ENCODE data around the gene ANO1.

ANO1 gene

DNA sequence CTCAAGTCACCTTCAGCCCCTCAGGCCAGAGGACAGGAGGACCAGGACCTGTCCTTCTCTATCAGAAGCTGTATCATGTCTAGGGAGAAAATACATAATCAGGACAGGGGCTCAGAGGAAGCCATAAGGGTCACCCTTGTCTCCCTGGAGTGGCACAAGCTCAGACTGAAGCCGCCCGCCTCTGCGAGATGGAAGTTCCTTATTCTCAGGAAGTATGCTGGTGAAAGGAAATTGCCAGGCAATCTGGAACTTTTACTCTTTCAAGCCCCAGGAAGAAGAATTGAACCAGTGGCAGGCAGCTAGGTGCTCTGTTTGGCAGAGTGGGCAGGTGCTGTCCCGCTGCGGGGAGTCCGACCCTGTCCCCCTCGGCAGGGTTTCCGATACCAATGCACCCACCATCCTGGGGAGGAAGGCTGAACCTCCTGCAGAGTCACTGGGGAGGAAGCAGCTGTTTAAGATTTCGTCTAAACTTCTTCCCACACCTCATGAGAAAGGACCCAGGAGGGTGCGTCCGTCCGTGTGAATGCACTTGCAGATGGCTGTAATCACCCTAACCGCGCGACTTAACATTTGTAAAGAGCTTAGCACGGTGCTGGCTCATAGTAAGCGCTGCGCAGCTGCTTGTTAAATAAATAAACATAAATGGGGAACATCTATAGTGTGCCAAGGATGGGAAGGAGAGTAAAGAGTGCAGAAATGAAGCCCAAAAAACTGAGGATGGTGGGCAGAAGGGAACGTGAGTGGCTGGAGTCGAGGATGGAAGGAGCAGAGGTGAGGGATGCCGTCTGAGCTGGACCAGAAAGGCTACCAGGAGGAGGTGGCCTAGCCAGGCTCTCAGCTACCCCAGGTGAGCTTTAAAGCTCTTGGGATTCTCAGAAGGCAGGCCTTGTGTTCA, 5.0 kb upstream of the ANO1 start:
- no peak for DNase-seq

DNA sequence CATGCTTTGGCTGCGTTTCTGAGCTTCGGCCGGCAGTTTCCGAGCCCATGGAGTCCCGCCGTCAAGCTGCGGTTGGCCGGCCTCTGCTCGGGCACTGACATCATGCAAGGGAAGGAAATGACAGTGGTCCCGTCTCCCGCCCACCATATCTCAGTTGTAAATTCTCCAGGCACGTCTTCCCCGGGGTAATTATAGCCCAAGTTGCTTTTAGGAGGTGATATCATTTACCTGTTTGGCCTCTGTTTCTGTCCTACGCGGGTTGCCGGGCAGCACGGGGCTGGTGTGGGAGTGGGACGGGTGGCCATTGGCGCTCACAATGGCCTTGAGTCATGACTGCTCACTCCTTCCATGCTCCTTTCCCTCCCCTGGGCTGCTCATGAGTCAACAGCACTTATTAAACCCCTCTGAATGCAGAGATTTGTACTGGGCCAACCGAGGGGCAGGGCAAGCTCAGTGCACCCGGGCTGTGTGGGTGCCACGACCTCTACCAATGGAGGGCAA, 4.2 kb upstream of the ANO1 start:
- no peak for DNase-seq

- no peak for DNase-seq
These were observed 3.4 kb upstream of the ANO1 start for GRCh38 chr11:70074746-70075145.

- no peak for DNase-seq
These were observed 2.3 kb upstream of the ANO1 start for GRCh38 chr11:70075836-70076235.

DNA sequence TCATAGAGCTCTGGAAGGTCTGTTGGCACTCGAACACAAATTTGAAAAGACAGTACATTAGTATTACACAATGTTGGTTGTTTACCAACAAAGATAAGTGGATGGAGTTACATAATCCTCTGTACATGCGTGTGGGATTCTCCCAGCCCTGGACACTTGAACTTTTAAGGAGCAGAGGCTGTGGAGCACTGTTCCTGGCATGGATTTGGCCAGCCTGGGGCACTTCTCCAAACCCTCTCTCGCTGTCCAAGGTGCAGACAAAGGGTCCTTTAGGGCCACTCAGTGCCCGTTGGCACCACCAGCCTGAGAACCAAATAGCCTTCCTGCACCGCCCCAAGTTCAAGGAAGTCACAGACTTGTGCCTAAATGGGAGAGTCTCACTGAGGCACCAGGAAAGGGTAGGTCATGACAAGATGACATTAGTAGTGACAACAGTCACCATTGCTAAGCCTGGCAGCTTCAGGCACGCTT, 1.6 kb upstream of the ANO1 start:
- no peak for DNase-seq

DNA sequence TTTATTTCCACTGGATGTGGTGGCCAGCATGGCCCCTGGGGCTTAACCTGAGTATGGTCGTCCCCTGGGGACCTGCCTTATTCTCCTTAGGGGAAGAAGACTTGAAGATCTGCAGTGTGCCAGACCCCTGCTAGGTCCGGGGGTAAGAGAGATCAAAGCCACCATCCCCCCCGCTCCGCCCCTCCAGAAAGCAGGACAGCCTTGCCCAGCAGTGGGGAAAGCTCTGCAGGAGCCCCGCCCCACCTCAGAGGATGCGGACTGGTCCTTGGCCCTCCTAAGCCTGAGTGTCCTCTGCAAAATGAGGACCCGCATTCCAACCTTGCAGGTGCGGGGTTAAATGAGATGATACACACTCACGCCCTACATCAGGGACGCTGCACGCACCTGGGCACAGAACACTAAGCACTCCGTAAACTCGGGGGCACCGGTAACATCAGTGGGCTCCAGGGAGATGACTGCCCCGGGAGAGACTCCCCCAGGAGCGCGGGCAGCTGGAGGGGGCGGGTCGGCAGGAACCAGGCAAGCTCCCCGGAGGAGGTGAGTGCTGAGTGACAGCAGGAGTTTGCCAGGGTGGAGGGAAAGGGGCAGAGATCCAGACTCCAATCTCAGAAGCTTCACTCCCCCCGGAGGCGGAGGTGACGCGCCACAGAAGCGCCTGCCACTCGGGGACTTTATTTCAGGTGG, 564 bp upstream of the ANO1 start:
- no peak for DNase-seq

GRCh38 chr11:70078781-70079616, 882 bp downstream of the ANO1 start:
- DNase-seq = no peak

DNA sequence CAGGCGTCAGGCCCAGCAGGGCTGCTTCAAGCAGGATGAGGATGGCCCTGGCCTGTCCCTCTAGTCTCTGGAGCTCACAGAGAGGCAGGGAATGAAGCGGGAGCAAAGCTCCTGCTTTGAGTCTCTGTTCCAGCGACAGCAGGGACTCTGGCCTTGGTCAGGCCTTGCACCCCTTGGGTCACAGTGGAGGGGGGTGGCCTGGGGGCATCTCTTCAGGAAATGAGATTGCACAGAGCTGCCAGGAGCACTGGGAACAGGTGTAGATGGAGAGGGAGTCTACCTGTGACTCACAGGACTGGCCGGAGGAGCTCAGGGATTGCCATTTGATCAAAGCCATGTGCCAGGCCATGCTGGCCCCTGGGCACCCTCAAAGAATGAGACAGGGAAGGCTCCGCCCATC, 1.6 kb downstream of the ANO1 start:
- DNase-seq = no peak

GRCh38 chr11:70080763-70081162, 2.6 kb downstream of the ANO1 start:
- DNase-seq = no peak

DNA sequence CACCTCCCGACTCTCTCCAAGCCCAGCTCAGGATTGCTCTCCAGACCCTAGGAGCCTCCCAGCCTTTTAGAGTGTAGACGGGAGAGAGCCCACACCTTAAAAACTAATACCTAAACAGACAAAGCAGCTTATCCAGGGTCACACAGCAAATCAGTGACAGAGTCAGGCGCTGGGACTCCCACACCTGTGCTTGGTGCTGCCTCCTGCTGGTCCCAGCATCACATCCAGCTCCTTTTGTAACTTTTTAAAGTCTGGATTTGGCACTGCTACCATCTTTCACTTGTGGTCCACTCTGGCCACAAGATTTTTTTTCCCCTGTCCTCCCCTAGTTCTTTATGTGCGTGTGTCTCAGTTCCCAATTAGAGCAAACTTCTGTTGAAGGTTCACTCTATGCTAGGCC, 4.7 kb downstream of the ANO1 start:
- DNase-seq = no peak

GRCh38 chr11:70084046-70084984, 6.2 kb downstream of the ANO1 start:
- no peak for DNase-seq

GRCh38 chr11:70085815-70086769, 8.0 kb downstream of the ANO1 start:
- no peak for DNase-seq

GRCh38 chr11:70087446-70088167, 9.5 kb downstream of the ANO1 start:
- DNase-seq = no peak

- DNase-seq = no peak
These were observed 10.7 kb downstream of the ANO1 start for GRCh38 chr11:70088735-70089250.

GRCh38 chr11:70089631-70090030, 11.5 kb downstream of the ANO1 start:
- no peak for DNase-seq

DNA sequence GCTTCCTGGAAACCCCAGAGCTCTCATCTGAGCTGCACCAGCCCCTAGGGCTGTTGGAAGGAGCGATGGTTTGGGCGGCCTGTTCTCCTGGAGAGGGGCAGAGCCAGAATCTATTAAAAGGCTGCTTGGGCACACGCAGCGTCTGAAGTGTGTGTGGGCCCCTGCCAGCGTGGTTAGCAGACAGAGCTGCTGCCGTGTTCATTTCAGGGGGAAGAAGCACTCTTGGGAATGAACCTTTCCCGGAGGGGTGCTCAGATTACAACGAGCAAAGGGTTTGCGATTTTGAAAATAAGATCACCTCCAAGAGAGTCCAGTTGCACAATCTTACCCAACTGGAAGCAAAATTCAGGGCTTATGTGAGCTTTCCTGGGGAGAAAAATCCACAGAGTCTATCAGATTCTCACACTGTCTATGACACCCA, 12.9 kb downstream of the ANO1 start:
- DNase-seq = peak in 6 of 51 donors; percentile 7 to 50 (median 11)

DNA sequence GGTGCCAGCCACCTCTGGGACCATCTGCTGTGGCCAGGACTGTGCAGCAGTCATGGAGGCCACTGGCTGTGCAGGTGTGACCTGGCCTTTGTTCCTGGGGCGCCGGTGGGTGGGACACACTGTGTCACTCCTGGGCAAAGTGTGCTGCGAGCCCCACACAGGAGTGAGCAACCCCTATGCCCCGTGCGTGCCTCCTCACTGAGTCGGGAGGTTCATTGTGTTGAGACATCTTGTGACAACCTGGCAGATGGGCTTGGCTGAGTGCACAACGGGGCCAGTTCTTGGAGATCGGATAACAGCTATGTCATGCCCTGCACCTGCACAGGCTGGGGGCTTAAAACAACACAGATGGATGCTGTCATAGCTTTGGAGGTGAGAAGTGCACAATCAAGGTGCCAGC, 13.5 kb downstream of the ANO1 start:
- DNase-seq = no peak

GRCh38 chr11:70092959-70093715, 15.0 kb downstream of the ANO1 start:
- no peak for DNase-seq
